Stimulated activated CD8-positive, alpha-beta memory T cell treated with anti-CD3 and anti-CD28 coated beads, Interleukin-15, amount 100 ng/mL, for 1 hour (primary cell): Measurements from ENCODE around the gene KRT72.
A peak's percentile ranks its signal among the peaks of the same experiment; 100 is the strongest.

Experiments
- DNase-seq: peaks from one replicate; pipeline ENCODE4 v3.0.0-alpha.2; 2020; ENCODE audit warnings: low read depth

KRT72 gene

GRCh38 chr12:52600941-52601481, at the start of gene KRT72:
Gene KRT72, minus strand, starts transcription at chr12:52601463. Its CDS starts 11 bp downstream, at chr12:52601452.
- DNase-seq, result no peak

GRCh38 chr12:52650520-52651081, 49.3 kb upstream of the KRT72 start:
- DNase-seq, result no peak

GRCh38 chr12:52649066-52649465, 47.8 kb upstream of the KRT72 start:
- DNase-seq, result no peak

- no peak for DNase-seq
Measured at GRCh38 chr12:52648012-52648550, 46.8 kb upstream of the KRT72 start.

GRCh38 chr12:52647601-52648000, 46.3 kb upstream of the KRT72 start:
- DNase-seq, result no peak

GRCh38 chr12:52646613-52647012, 45.4 kb upstream of the KRT72 start:
- no peak for DNase-seq

GRCh38 chr12:52645982-52646381, 44.7 kb upstream of the KRT72 start:
- no peak for DNase-seq

GRCh38 chr12:52645120-52645761, 44.0 kb upstream of the KRT72 start:
- DNase-seq, result peak; percentile 13

GRCh38 chr12:52644078-52644415, 42.8 kb upstream of the KRT72 start:
- no peak for DNase-seq

GRCh38 chr12:52643233-52644077, 42.2 kb upstream of the KRT72 start:
- no peak for DNase-seq

GRCh38 chr12:52641468-52641867, 40.2 kb upstream of the KRT72 start:
- no peak for DNase-seq

- no peak for DNase-seq
Measured at GRCh38 chr12:52637299-52637698, 36.0 kb upstream of the KRT72 start.

- DNase-seq, result no peak
Measured at GRCh38 chr12:52636592-52637258, 35.5 kb upstream of the KRT72 start.

- no peak for DNase-seq
Measured at GRCh38 chr12:52636189-52636588, 34.9 kb upstream of the KRT72 start.

- no peak for DNase-seq
Measured at GRCh38 chr12:52634266-52635056, 33.2 kb upstream of the KRT72 start.

- no peak for DNase-seq
Measured at GRCh38 chr12:52633383-52633782, 32.1 kb upstream of the KRT72 start.

- DNase-seq, result no peak
Measured at GRCh38 chr12:52632656-52633055, 31.4 kb upstream of the KRT72 start.

- no peak for DNase-seq
Measured at GRCh38 chr12:52631676-52632459, 30.6 kb upstream of the KRT72 start.

GRCh38 chr12:52631264-52631663, 30.0 kb upstream of the KRT72 start:
- DNase-seq, result no peak

GRCh38 chr12:52630599-52631200, 29.4 kb upstream of the KRT72 start:
- DNase-seq, result no peak
